Fibroblast of the aortic adventitia (primary cell): ENCODE results near the gene ZNF521. TPM values are rescaled to one million over a fixed set of nuclear protein-coding genes. Genes with fewer than 3 reads are reported as not detected.

Source experiments
- DNase-seq: peaks from one replicate; pipeline ENCODE4 v3.0.0-alpha.2; 2010; ENCODE audit warnings: low read depth
- H3K4me3 ChIP-seq: 2 replicates; pipeline ENCODE4 v1.5.1; 2011; ENCODE audit warnings: low read depth, mild to moderate bottlenecking, control low read depth, low read length, moderate library complexity
- total RNA-seq: library from RNA; depleted of rRNA; stranded (reverse); fragments of >200 nt; gene quantifications from 2 replicates; pipeline ENCODE4 v1.2.3, GENCODE V29; 2012; ENCODE audit warnings: low replicate concordance
- TF ChIP-seq, protein P1 (sequence below): IDR thresholded peaks from 2 replicates; pipeline ENCODE4 v1.5.1; 2011; ENCODE audit warnings: mild to moderate bottlenecking, low read length, control low read depth, inconsistent platforms; ENCODE audit not compliant: insufficient read depth

ZNF521 gene
- total RNA-seq, 1 donor = 35.7 TPM

DNA sequence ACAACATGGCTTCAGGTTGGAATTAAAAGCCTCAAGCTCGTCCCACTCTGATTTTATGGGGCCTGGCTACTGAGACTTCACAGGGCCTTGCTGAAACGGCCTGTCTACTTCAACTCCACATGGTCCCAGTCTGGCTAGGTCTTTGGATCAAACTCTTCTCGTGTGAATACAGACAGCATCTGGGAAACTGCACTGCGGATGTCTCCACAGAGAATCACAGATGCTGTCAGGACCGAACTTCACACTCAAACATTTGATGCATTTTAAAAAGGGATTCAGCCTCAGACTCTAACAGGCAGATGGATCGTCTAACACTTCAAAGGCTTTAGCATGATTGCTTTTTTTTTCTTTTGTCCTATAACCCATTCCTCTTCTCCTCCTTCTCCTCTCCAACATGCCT lies 198.5 kb downstream of the ZNF521 start:
- H3K4me3 ChIP-seq = no peak overlapping the region
- no peak for DNase-seq
- TF ChIP-seq, protein P1, sequence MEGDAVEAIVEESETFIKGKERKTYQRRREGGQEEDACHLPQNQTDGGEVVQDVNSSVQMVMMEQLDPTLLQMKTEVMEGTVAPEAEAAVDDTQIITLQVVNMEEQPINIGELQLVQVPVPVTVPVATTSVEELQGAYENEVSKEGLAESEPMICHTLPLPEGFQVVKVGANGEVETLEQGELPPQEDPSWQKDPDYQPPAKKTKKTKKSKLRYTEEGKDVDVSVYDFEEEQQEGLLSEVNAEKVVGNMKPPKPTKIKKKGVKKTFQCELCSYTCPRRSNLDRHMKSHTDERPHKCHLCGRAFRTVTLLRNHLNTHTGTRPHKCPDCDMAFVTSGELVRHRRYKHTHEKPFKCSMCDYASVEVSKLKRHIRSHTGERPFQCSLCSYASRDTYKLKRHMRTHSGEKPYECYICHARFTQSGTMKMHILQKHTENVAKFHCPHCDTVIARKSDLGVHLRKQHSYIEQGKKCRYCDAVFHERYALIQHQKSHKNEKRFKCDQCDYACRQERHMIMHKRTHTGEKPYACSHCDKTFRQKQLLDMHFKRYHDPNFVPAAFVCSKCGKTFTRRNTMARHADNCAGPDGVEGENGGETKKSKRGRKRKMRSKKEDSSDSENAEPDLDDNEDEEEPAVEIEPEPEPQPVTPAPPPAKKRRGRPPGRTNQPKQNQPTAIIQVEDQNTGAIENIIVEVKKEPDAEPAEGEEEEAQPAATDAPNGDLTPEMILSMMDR = no peak

DNA sequence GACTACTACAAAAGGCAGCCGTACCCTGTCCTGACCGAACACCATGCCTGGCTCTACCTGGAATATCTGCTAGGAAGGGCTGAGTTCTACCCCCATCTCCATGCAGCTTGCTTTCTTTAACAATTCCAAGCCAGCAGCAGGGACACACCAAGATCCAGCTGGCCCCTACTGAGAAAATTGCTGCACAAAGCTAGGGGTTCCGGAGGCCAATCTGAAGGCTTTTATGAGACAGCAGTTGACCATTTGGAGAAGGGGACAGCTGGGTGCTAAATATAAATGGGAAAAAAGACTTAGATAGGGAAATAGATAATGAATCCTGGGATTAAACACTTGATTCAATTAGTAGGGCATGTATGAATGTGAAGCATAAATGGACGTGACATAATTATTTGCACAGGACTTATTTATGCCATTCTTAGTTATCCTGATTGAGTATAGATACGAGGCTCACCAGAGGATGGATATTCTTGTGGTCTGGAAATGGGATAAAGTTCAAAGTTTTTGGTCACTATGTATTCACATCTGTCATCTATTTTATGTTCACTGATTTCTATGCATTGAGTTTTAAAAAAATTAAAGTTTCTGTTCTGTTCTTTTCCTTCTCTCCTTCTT lies 204.0 kb downstream of the ZNF521 start:
- TF ChIP-seq, protein P1 = no peak
- no peak for DNase-seq
- H3K4me3 ChIP-seq = no peak overlapping the region

DNA sequence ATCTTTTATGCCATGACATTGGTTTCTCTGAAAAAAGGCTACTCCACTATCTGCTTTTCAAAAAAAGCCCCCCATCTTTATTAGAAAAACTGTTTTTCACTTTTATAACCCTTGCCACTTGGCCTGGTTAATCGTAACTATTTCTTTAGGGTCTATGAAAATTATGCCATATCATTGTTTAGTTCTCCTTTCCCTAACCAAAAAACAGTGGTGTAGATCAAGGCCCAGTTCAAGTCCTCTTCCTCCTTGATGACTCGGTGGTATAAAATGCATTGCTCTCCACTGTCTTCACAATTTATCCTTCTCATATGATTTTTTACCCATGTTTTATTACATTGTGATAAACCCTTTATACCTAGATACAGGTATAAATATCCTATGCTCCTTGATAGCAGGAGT lies 205.5 kb downstream of the ZNF521 start:
- TF ChIP-seq, protein P1 = no peak
- no peak for DNase-seq

DNA sequence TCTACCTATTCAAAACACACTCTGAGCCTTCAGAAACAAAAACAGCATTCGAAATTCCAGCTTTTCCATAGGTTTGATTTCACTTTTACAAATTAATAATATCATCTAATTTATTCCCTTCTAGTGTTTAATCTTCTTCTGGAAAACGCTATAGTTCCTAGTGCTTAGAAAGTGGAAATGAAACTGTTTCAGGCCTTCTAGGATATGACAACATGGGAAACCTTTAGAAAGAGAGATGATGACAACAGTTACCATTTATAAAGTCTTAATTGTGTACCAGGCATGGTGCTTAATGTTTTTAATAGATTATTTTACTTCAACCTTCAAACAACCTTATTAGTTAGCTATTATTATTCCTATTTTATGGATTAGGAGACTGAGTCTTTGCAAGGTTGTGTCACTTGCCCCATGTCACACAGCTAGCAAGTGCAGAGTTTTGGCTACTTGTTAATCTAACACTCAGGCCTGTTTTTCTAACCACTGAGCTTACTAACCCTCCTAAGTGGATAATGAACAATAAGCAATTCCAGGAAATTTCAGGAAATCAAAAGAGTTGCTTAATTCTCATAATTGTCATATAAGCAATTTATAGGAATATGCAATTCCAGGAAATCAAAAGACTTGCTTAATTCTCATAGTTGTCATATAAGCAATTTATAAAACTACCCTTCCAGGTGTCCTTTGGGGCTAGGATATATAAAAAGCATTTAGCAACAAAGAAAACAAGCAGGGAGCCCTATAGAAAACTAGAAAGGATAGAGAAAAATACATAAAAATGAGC lies 206.0 kb downstream of the ZNF521 start:
- no peak overlapping the region for H3K4me3 ChIP-seq
- TF ChIP-seq, protein P1 = no peak
- no peak for DNase-seq

More for the DNA sequence above, 205.5 kb downstream of the ZNF521 start:
- no peak overlapping the region for H3K4me3 ChIP-seq

DNA sequence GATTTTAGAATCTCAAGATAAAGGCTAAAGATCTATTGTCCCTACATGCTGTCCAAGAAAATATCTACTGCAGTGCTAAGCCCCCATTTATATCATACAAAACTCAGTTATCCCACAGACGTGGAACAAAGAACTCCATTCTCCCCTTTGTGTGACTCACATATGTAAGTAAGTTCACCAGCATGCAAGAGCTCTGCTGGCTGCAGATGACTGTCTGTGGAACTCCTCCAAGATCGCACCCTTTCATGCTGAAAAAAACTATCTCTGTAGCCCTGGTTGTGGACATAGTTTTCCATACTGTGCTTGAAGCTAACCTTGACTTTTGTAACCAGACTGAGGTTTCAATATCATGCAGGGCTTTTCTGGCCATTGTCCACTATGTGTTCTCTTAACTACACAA lies 207.1 kb downstream of the ZNF521 start:
- no peak overlapping the region for H3K4me3 ChIP-seq
- peak; percentile 84 for DNase-seq
- TF ChIP-seq, protein P1 = no peak

DNA sequence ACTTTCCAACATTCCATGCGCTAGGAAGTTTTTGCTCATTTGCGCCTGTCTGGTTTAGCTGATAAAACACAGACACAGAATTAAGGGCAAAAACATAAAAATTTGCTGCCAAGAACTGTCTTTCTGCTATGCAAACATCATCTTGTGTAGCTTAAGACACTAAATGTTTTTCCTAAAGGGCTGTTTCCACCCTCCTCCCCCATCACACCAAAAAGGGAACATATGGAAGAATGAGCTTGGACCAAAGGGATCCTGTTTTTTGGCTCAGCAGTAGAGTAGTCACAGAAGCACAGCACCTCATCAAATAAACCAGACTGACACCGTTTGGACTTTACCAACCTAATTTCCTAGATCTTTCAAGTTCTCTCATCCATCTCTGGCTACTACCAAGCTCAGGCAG lies 210.1 kb downstream of the ZNF521 start:
- TF ChIP-seq, protein P1 = no peak
- H3K4me3 ChIP-seq = no peak overlapping the region
- DNase-seq = peak; percentile 43

DNA sequence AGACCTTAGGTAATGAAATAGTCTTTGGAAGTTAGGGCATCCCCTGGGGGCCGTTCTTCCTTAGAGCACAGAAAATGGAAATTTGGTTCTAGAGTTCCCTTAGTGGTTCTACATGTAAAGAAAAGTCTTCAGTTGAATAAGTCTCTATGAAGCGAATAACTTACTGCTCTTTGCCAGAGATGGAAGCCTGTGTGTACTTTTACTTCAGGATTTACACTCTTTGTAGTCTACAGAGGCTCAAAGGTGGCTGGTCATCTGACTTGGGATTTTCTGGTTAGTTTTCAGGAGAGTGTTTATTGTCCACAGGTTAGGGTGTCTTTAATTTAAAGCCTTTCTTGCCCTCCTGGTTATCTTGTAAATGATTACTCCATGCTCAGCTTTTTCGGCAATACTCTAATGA lies 210.6 kb downstream of the ZNF521 start:
- TF ChIP-seq, protein P1 = peak; percentile 10
- no peak overlapping the region for H3K4me3 ChIP-seq
- DNase-seq = no peak
